ENCODE data around the gene NFKB2. TPM values are rescaled to one million over a fixed set of nuclear protein-coding genes. Genes with fewer than 3 reads are reported as not detected.

The NFKB2 gene
- total and polyA plus RNA-seq, 2 of the 8 experiments (the other 6 are each of a cell fraction or from before 2014, with no cell fraction given), result 20.4 to 31.4 TPM

- peaks cover 13 to 37% (median 34%) of the 10 kb centered on the region in 4 experiments for H3K27me3 ChIP-seq (replicated peaks in 1 of 4; ENCODE audit: control insufficient read depth in 3 of 4, extremely low read depth in 1 of 4, insufficient read depth in 3 of 4, low read length in 3 of 4)
- H2AK5ac ChIP-seq (ENCODE audit: low read depth, low read length), result no peak overlapping the region
- 0 out of 2 replicates have a peak overlapping the region, but pooled peaks have one; percentile 24 for H2AFZ ChIP-seq (ENCODE audit: low read length)
- no peak overlapping the region for H3K18ac ChIP-seq (ENCODE audit: extremely low read depth, low read length)
- H2BK120ac ChIP-seq (replicated peaks; ENCODE audit: low read depth, low read length), result no peak overlapping the region
- peak overlapping the region; percentile 62 to 74 for H3K4me2 ChIP-seq (ENCODE audit: insufficient read depth in 1 of 2, low read depth in 2 of 2, low read length in 2 of 2)
- TF ChIP-seq NANOG (IDR thresholded peaks at IDR 0.05; ENCODE audit: insufficient read depth, low read depth, low read length, poor library complexity, severe bottlenecking), result no peak
- peak; percentile 83 for TF ChIP-seq EGR1 (IDR thresholded peaks at IDR 0.05; ENCODE audit: borderline replicate concordance, low read depth, low read length)
- no peak for TF ChIP-seq GTF2F1 (IDR thresholded peaks at IDR 0.05; ENCODE audit: borderline replicate concordance, low read depth, low read length)
- CTCF ChIA-PET (ENCODE audit: partially characterized antibody), result interaction anchor here (0.5 to 7.5 kb wide), 11 partner anchors 9 to 52 kb away, joined by 3 to 40 read pairs (median 8); partner anchors contain the start of genes C10orf95 and NFKB2
- no peak overlapping the region for H4K5ac ChIP-seq (ENCODE audit: insufficient read length, low read depth, low read length)
- no peaks in the 10 kb centered on the region; a peak in 1 of 8 replicates for H3K36me3 ChIP-seq (ENCODE audit: control insufficient read depth in 2 of 4, insufficient read depth in 4 of 4, low read length in 3 of 4)
- POLR2A ChIA-PET (ENCODE audit: partially characterized antibody), result interaction anchor here (0.6 to 9.0 kb wide), 6 partner anchors 14 to 412 kb away, joined by 3 to 75 read pairs (median 13); partner anchors contain the start of genes C10orf95 and FBXL15
- H4K91ac ChIP-seq (replicated peaks; ENCODE audit: insufficient read length, low read length), result no peak overlapping the region
- H3K79me1 ChIP-seq (ENCODE audit: low read depth, low read length), result no peaks in the 10 kb centered on the region
- H2BK5ac ChIP-seq (ENCODE audit: low read depth, low read length), result no peak overlapping the region
- H3K4me3 ChIP-seq (ENCODE audit: extremely low read depth in 1 of 4, insufficient read depth in 2 of 4, low read depth in 3 of 4, low read length in 4 of 4), result peak overlapping the region; percentile 10 to 52 (median 42); a peak in 6 of 8 replicates
- 7% methylated on average over 8 of the region's 14 CpGs; no CpG with 5 or more reads in 1 of the 2 experiments for WGBS, 2 experiments (ENCODE audit: extremely low coverage in 1 of 2, insufficient coverage in 1 of 2, insufficient read length in 1 of 2, insufficient replicate concordance in 2 of 2, low coverage in 1 of 2, low lambda C conversion rate in 2 of 2, missing lambda C conversion rate in 1 of 2)
- H3K79me2 ChIP-seq (ENCODE audit: control insufficient read depth in 1 of 2, insufficient read depth in 2 of 2, low read length in 2 of 2), result no peaks in the 10 kb centered on the region; a peak in 1 of 4 replicates
- H4K20me1 ChIP-seq (replicated peaks in 1 of 2; ENCODE audit: control insufficient read depth in 1 of 2, insufficient read depth in 2 of 2, low read length in 2 of 2), result no peaks in the 10 kb centered on the region
- no peak overlapping the region for H3K4ac ChIP-seq (replicated peaks; ENCODE audit: insufficient read length, low read depth, low read length)
- H2BK15ac ChIP-seq (ENCODE audit: low read length), result no peak overlapping the region
- H3K9ac ChIP-seq (replicated peaks in 1 of 4; ENCODE audit: extremely low read depth in 1 of 4, low read depth in 3 of 4, low read length in 3 of 4), result no peak overlapping the region
- no peak overlapping the region for H2BK12ac ChIP-seq (ENCODE audit: low read depth, low read length)
- H3K14ac ChIP-seq (ENCODE audit: insufficient read length), result no peak overlapping the region
- H3K23ac ChIP-seq (ENCODE audit: insufficient read length), result no peak overlapping the region
- H4K8ac ChIP-seq (ENCODE audit: extremely low read depth, insufficient read depth, low read length), result no peak overlapping the region; the same call in 1 of the 2 replicates
- no peaks in the 10 kb centered on the region for H3K9me3 ChIP-seq (ENCODE audit: insufficient read depth in 2 of 2, low read depth in 1 of 2, low read length in 1 of 2)
- H3K56ac ChIP-seq (replicated peaks; ENCODE audit: insufficient read length, low read depth, low read length), result no peak overlapping the region
- H2BK20ac ChIP-seq (ENCODE audit: low read length), result no peak overlapping the region
- FAIRE-seq (no peak), DNase-seq (ENCODE audit: low read depth in 1 of 2, low spot score in 2 of 2) (no peak)
- H3K23me2 ChIP-seq (ENCODE audit: low read depth, low read length), result peaks cover 9% of the 10 kb centered on the region
- H3K4me1 ChIP-seq (replicated peaks in 1 of 4; ENCODE audit: control insufficient read depth in 3 of 4, insufficient read depth in 4 of 4, low read length in 3 of 4), result peaks cover 0 to 18% (median 13%) of the 10 kb centered on the region in 4 experiments; a peak in 6 of 7 replicates
- no peak overlapping the region for H3K27ac ChIP-seq (ENCODE audit: low read depth, low read length)
These were observed 40.2 kb downstream of the NFKB2 start for GRCh38 chr10:102435529-102436233.
